SK-N-MC (cell line): ENCODE data around the gene OR7G1.

Experiments used
- EZH2 ChIP-seq: fragments of 200-600 bp; sonication (generic); IDR thresholded peaks from one replicate; pipeline ENCODE4 v1.6.1; 2017; ENCODE audit warnings: antibody characterized with exemption
- FOXP2 ChIP-seq: optimal IDR thresholded peaks from 2 replicates; pipeline ENCODE3; 2011; ENCODE audit warnings: mild to moderate bottlenecking, moderate library complexity; ENCODE audit not compliant: insufficient read depth; ENCODE audit errors: extremely low read length, control extremely low read depth
- POLR2AphosphoS5 ChIP-seq: IDR thresholded peaks from 2 replicates; pipeline ENCODE4 v1.6.1; 2012; ENCODE audit warnings: mild to moderate bottlenecking, low read depth, low read length, borderline replicate concordance

- no peak for TF ChIP-seq POLR2AphosphoS5
- no peak for TF ChIP-seq EZH2
- TF ChIP-seq FOXP2, result no peak
Measured at GRCh38 chr19:9070066-9070465, 45.5 kb downstream of the OR7G1 start.
